H1 (cell line): Measurements from ENCODE around the gene ACTL7A. TPM values are rescaled to one million over a fixed set of nuclear protein-coding genes. Genes with fewer than 3 reads are reported as not detected.

Source experiments
- CTCF ChIA-PET: fragments of 300-600 bp; sonication (Branson Sonifier 250); formaldehyde crosslinking; loops from one replicate; lab custom pipeline; 2021; ENCODE audit not compliant: partially characterized antibody; lab: Charles Lee
- POLR2A ChIA-PET: fragments of 300-600 bp; sonication (Branson Sonifier 250); formaldehyde crosslinking; loops from one replicate; lab custom pipeline; 2021; ENCODE audit warnings: inconsistent platforms; ENCODE audit not compliant: partially characterized antibody; lab: Charles Lee
- DNase-seq, 2 experiments: peaks; one replicate each; pipeline versions ENCODE4 v3.0.0 to v3.0.0-alpha.2; 2010 to 2022; ENCODE audit warnings: low spot score in 2 of 2, low read depth in 1 of 2, mixed read lengths in 1 of 2
- FAIRE-seq: peaks from 2 replicates; lab custom pipeline; 2011; peaks lifted over from hg19 to GRCh38; lab: Jason Lieb, UNC
- H2AFZ ChIP-seq: 2 replicates; pipeline ENCODE4 v1.8.1; 2012; ENCODE audit warnings: low read length, inconsistent platforms
- H2AK5ac ChIP-seq: 2 replicates; pipeline ENCODE4 v1.6.1; 2013; ENCODE audit warnings: low read depth, low read length
- H2BK120ac ChIP-seq: replicated peaks from 2 replicates; pipeline ENCODE3; 2013; ENCODE audit warnings: low read depth, low read length, inconsistent platforms
- H2BK12ac ChIP-seq: 2 replicates; pipeline ENCODE4 v1.6.1; 2013; ENCODE audit warnings: low read depth, low read length
- H2BK15ac ChIP-seq: 2 replicates; pipeline ENCODE4 v1.6.1; 2013; ENCODE audit warnings: low read length
- H2BK20ac ChIP-seq: 2 replicates; pipeline ENCODE4 v1.6.1; 2013; ENCODE audit warnings: low read length
- H2BK5ac ChIP-seq: 2 replicates; pipeline ENCODE4 v1.6.1; 2013; ENCODE audit warnings: low read depth, low read length
- H3K14ac ChIP-seq: 2 replicates; pipeline ENCODE4 v1.6.1; 2013; ENCODE audit warnings: inconsistent platforms; ENCODE audit not compliant: insufficient read length
- H3K18ac ChIP-seq: 2 replicates; pipeline ENCODE4 v1.6.1; 2013; ENCODE audit warnings: low read length; ENCODE audit errors: extremely low read depth
- H3K23ac ChIP-seq: 2 replicates; pipeline ENCODE4 v1.6.1; 2013; ENCODE audit warnings: inconsistent platforms; ENCODE audit not compliant: insufficient read length
- H3K23me2 ChIP-seq: 2 replicates; pipeline ENCODE4 v1.6.1; 2013; ENCODE audit warnings: low read depth, low read length
- H3K27ac ChIP-seq: 2 replicates; pipeline ENCODE4 v1.6.1; 2011; ENCODE audit warnings: low read depth, low read length, inconsistent platforms
- H3K27me3 ChIP-seq, 4 experiments: replicated peaks in 1 of 4; 1 replicate in 1 of 4; 2 replicates in 3 of 4; pipeline versions ENCODE4 v1.6.1 to v1.8.1; 2011 to 2013; ENCODE audit warnings: low read length in 3 of 4, mild to moderate bottlenecking in 3 of 4, inconsistent platforms in 2 of 4, mixed read lengths in 2 of 4, moderate library complexity in 1 of 4; ENCODE audit not compliant: control insufficient read depth in 3 of 4, insufficient read depth in 3 of 4; ENCODE audit errors: extremely low read depth in 1 of 4
- H3K36me3 ChIP-seq, 4 experiments: 2 replicates each; pipeline versions ENCODE4 v1.6.1 to v1.8.1; 2011 to 2013; ENCODE audit warnings: mild to moderate bottlenecking in 4 of 4, low read length in 3 of 4, moderate library complexity in 2 of 4, control low read depth in 1 of 4, inconsistent platforms in 1 of 4; ENCODE audit not compliant: insufficient read depth in 4 of 4, control insufficient read depth in 2 of 4
- H3K4ac ChIP-seq: replicated peaks from 2 replicates; pipeline ENCODE3; 2013; ENCODE audit warnings: low read length, low read depth, mixed read lengths, inconsistent platforms; ENCODE audit not compliant: insufficient read length
- H3K4me1 ChIP-seq, 4 experiments: replicated peaks in 1 of 4; 1 replicate in 1 of 4; 2 replicates in 3 of 4; pipeline versions ENCODE4 v1.6.1 to v1.8.1; 2011 to 2013; ENCODE audit warnings: low read length in 3 of 4, inconsistent platforms in 2 of 4, mixed read lengths in 1 of 4; ENCODE audit not compliant: insufficient read depth in 4 of 4, control insufficient read depth in 3 of 4
- H3K4me2 ChIP-seq, 2 experiments: 2 replicates each; pipeline versions ENCODE4 v1.6.1 to v1.8.1; 2011 to 2013; ENCODE audit warnings: low read depth in 2 of 2, low read length in 2 of 2, control low read depth in 1 of 2, inconsistent platforms in 1 of 2, mild to moderate bottlenecking in 1 of 2; ENCODE audit not compliant: insufficient read depth in 1 of 2
- H3K4me3 ChIP-seq, 4 experiments: fragments of 200-600, 300-600 bp in 1 of 4; sonication (generic), shearing (Covaris generic), sonication (Bioruptor Twin) in 1 of 4; 2 replicates each; pipeline versions ENCODE4 v1.5.1 to v1.8.1; 2011 to 2016; ENCODE audit warnings: low read length in 4 of 4, low read depth in 3 of 4, control low read depth in 2 of 4, inconsistent platforms in 2 of 4, mild to moderate bottlenecking in 2 of 4, mixed read lengths in 1 of 4, moderate library complexity in 1 of 4; ENCODE audit not compliant: insufficient read depth in 2 of 4; ENCODE audit errors: extremely low read depth in 1 of 4
- H3K56ac ChIP-seq: replicated peaks from 2 replicates; pipeline ENCODE3; 2013; ENCODE audit warnings: low read depth, mild to moderate bottlenecking, mixed read lengths, low read length, inconsistent platforms; ENCODE audit not compliant: insufficient read length
- H3K79me1 ChIP-seq: 2 replicates; pipeline ENCODE4 v1.6.1; 2013; ENCODE audit warnings: low read depth, low read length, control low read depth
- H3K79me2 ChIP-seq, 2 experiments: 2 replicates each; pipeline versions ENCODE4 v1.6.1 to v1.8.1; 2012 to 2013; ENCODE audit warnings: low read length in 2 of 2, mild to moderate bottlenecking in 2 of 2, inconsistent platforms in 1 of 2; ENCODE audit not compliant: insufficient read depth in 2 of 2, control insufficient read depth in 1 of 2
- H3K9ac ChIP-seq, 4 experiments: replicated peaks in 1 of 4; 1 replicate in 1 of 4; 2 replicates in 3 of 4; pipeline versions ENCODE4 v1.6.1 to v1.8.1; 2011 to 2013; ENCODE audit warnings: low read depth in 3 of 4, low read length in 3 of 4, control low read depth in 2 of 4, mild to moderate bottlenecking in 2 of 4, moderate library complexity in 2 of 4, inconsistent platforms in 1 of 4; ENCODE audit errors: extremely low read depth in 1 of 4
- H3K9me3 ChIP-seq, 2 experiments: 2 replicates each; pipeline versions ENCODE4 v1.6.1 to v1.8.1; 2012 to 2013; ENCODE audit warnings: mild to moderate bottlenecking in 2 of 2, moderate library complexity in 2 of 2, control low read depth in 1 of 2, inconsistent platforms in 1 of 2, low read depth in 1 of 2, low read length in 1 of 2, mixed read lengths in 1 of 2; ENCODE audit not compliant: insufficient read depth in 2 of 2
- H4K20me1 ChIP-seq, 2 experiments: replicated peaks in 1 of 2; 2 replicates each; pipeline versions ENCODE3 to v1.8.1; 2011 to 2013; ENCODE audit warnings: inconsistent platforms in 2 of 2, low read length in 2 of 2, mild to moderate bottlenecking in 1 of 2; ENCODE audit not compliant: insufficient read depth in 2 of 2, control insufficient read depth in 1 of 2
- H4K5ac ChIP-seq: 2 replicates; pipeline ENCODE4 v1.6.1; 2013; ENCODE audit warnings: low read length, low read depth, mixed read lengths, inconsistent platforms; ENCODE audit not compliant: insufficient read length
- H4K8ac ChIP-seq: 2 replicates; pipeline ENCODE4 v1.8.0; 2013; ENCODE audit warnings: mild to moderate bottlenecking, moderate library complexity, low read length, inconsistent platforms; ENCODE audit not compliant: insufficient read depth; ENCODE audit errors: extremely low read depth
- H4K91ac ChIP-seq: replicated peaks from 2 replicates; pipeline ENCODE3; 2013; ENCODE audit warnings: low read length, mixed read lengths, inconsistent platforms; ENCODE audit not compliant: insufficient read length
- BCL11A ChIP-seq, 2 experiments: IDR thresholded peaks; one replicate each; pipeline ENCODE4 v1.6.1; 2011; ENCODE audit warnings: low read depth in 2 of 2, low read length in 2 of 2, mild to moderate bottlenecking in 2 of 2
- CBX5 ChIP-seq: fragments of 300-800, 300-1000 bp; sonication (generic); IDR thresholded peaks from 2 replicates; pipeline ENCODE4 v1.7.1; 2016; ENCODE audit warnings: antibody characterized with exemption, low read length, low read depth
- CEBPB ChIP-seq: IDR thresholded peaks from 2 replicates; pipeline ENCODE4 v1.6.1; 2012; ENCODE audit warnings: low read depth, low read length
- E2F6 ChIP-seq: IDR thresholded peaks from 2 replicates; pipeline ENCODE4 v1.6.1; 2012; ENCODE audit warnings: inconsistent platforms
- EGR1 ChIP-seq: IDR thresholded peaks from 2 replicates; pipeline ENCODE4 v1.6.1; 2011; ENCODE audit warnings: low read depth, low read length, borderline replicate concordance
- EZH2 ChIP-seq: fragments of 200-600 bp; sonication (generic); IDR thresholded peaks from 2 replicates; pipeline ENCODE4 v1.7.1; 2012; ENCODE audit warnings: low read depth, mild to moderate bottlenecking, moderate library complexity, low read length, inconsistent platforms; ENCODE audit not compliant: severe bottlenecking
- HDAC6 ChIP-seq: IDR thresholded peaks from one replicate; pipeline ENCODE4 v1.7.1; 2012; ENCODE audit warnings: low read depth, mild to moderate bottlenecking, inconsistent platforms, low read length, moderate library complexity
- MAFK ChIP-seq: IDR thresholded peaks from 2 replicates; pipeline ENCODE4 v1.6.1; 2012; ENCODE audit warnings: low read depth, mild to moderate bottlenecking, improper control_type of control experiment, low read length
- RNF2 ChIP-seq: fragments of 200-900, 300-1000 bp; sonication (generic); IDR thresholded peaks from 2 replicates; pipeline ENCODE4 v1.7.1; 2016; ENCODE audit warnings: borderline replicate concordance, low read depth, mild to moderate bottlenecking, antibody characterized with exemption, low read length; ENCODE audit not compliant: poor library complexity, severe bottlenecking; ENCODE audit errors: missing control alignments
- RXRA ChIP-seq: IDR thresholded peaks from 2 replicates; pipeline ENCODE4 v1.6.1; 2011; ENCODE audit warnings: low read depth, mild to moderate bottlenecking, low read length, moderate library complexity; ENCODE audit not compliant: insufficient read depth
- SP1 ChIP-seq: IDR thresholded peaks from 2 replicates; pipeline ENCODE4 v1.6.1; 2011; ENCODE audit warnings: low read depth, low read length
- TEAD4 ChIP-seq: IDR thresholded peaks from 2 replicates; pipeline ENCODE4 v1.6.1; 2012; ENCODE audit warnings: low read depth, low read length, inconsistent platforms, mixed read lengths
- YY1 ChIP-seq: IDR thresholded peaks from 2 replicates; pipeline ENCODE4 v1.6.1; 2011; ENCODE audit warnings: low read depth, mild to moderate bottlenecking, low read length
- WGBS, 2 experiments: shearing (Covaris generic) in 1 of 2; methylation state at CpG; one replicate each; pipeline versions ENCODE4 v1.1.6 to v1.1.7; 2013 to 2015; ENCODE audit warnings: low lambda C conversion rate in 2 of 2, mixed read lengths in 2 of 2, inconsistent platforms in 1 of 2, low coverage in 1 of 2, missing lambda C conversion rate in 1 of 2; ENCODE audit not compliant: insufficient replicate concordance in 2 of 2, insufficient coverage in 1 of 2, insufficient read length in 1 of 2; ENCODE audit errors: extremely low coverage in 1 of 2, missing lambda C conversion rate in 1 of 2; 5-methylcytosine and 5-hydroxymethylcytosine counted together
- polyA plus RNA-seq, 7 experiments: library from polyadenylated mRNA; depleted of rRNA in 3 of 7; stranded (reverse) in 5 of 7; unstranded in 2 of 7; fragments of >200 nt in 5 of 7; fragments of 200-250 nt in 2 of 7; gene quantifications; 1 replicate in 5 of 7; 2 replicates in 1 of 7; 4 replicates in 1 of 7; pipeline versions ENCODE4 v1.2.1 to v1.2.3, GENCODE V29; 2011 to 2013; ENCODE audit warnings: missing spikeins in 2 of 7, mixed read lengths in 2 of 7
- total RNA-seq: library from RNA; stranded (reverse); fragmentation: NEBNext Ultra II Directional; extraction: Animal tissue kit (Norgen Biotek cat#: 25700); gene quantifications from 2 replicates; pipeline ENCODE4 v1.2.1, GENCODE V29; 2021

The ACTL7A gene
- total and polyA plus RNA-seq, 2 of the 8 experiments (the other 6 are each of a cell fraction or from before 2014, with no cell fraction given), result not detected

GRCh38 chr9:108905494-108905893 is 43.4 kb downstream of the ACTL7A start:
- Histone ChIP-seq H3K27me3 (no peaks in the 10 kb centered on the region), H3K23me2 (peaks cover 2% of the 10 kb centered on the region; the same call in 1 of the 2 replicates), H3K9ac (no peak overlapping the region), H3K79me2 (no peaks in the 10 kb centered on the region), H2BK20ac (no peak overlapping the region), H3K27ac (no peak overlapping the region), H3K56ac (no peak overlapping the region), H2AFZ (no peak overlapping the region), H4K91ac (no peak overlapping the region), H3K14ac (no peak overlapping the region), H4K20me1 (peaks cover 0 to 4% of the 10 kb centered on the region in 2 experiments), H4K5ac (no peak overlapping the region), H3K18ac (no peak overlapping the region), H2BK120ac (no peak overlapping the region), H3K4me2 (no peak overlapping the region), H3K4ac (no peak overlapping the region), H3K23ac (no peak overlapping the region), H3K79me1 (no peaks in the 10 kb centered on the region), H2BK12ac (no peak overlapping the region), H2BK5ac (no peak overlapping the region), H3K36me3 (peaks cover 10 to 74% (median 35%) of the 10 kb centered on the region in 4 experiments; a peak in 7 of 8 replicates), H3K4me3 (no peak overlapping the region), H2AK5ac (no peak overlapping the region), H4K8ac (no peak overlapping the region), H3K9me3 (no peaks in the 10 kb centered on the region), H3K4me1 (no peaks in the 10 kb centered on the region), H2BK15ac (no peak overlapping the region)
- ChIA-PET POLR2A (no interaction called here), CTCF (no interaction called here)
- WGBS, 2 experiments, result 74% methylated on average over 2 of the region's 2 CpGs; no CpG with 5 or more reads in 1 of the 2 experiments
- FAIRE-seq (no peak), DNase-seq (no peak)
- TF ChIP-seq YY1, result no peak
- TF ChIP-seq SP1, result no peak
- no peak for TF ChIP-seq TEAD4
- no peak for TF ChIP-seq CEBPB
- no peak for TF ChIP-seq RXRA
- TF ChIP-seq CBX5, result no peak
- TF ChIP-seq E2F6, result no peak
- TF ChIP-seq HDAC6, result no peak
- no peak for TF ChIP-seq EGR1
- TF ChIP-seq RNF2, result no peak
- no peak for TF ChIP-seq EZH2
- no peak for TF ChIP-seq MAFK
- TF ChIP-seq BCL11A (IDR thresholded peaks at IDR 0.05; ENCODE audit: low read depth in 2 of 2, low read length in 2 of 2), result no peak
